ENCODE results near the gene CBS.
"Not testable (repeated sequence)": the region's sequence is repeated elsewhere in the genome, so short reads cannot be mapped to it uniquely, and the experiment has no call there.

CBS gene

GRCh38 chr21:43023175-43023574 is 52.5 kb downstream of the CBS start:
- Mint-ChIP-seq H3K27ac (no peak overlapping the region), H3K4me3 (no peak overlapping the region), H3K4me1 (ENCODE audit: low read depth) (no peaks in the 10 kb centered on the region), H3K27me3 (ENCODE audit: low read depth) (no peaks in the 10 kb centered on the region), H3K36me3 (ENCODE audit: low read depth) (peaks cover 22% of the 10 kb centered on the region), H3K9me3 (no peaks in the 10 kb centered on the region)

- Mint-ChIP-seq H3K9me3 (no peaks in the 10 kb centered on the region), H3K27me3 (ENCODE audit: low read depth) (no peaks in the 10 kb centered on the region)
Measured at GRCh38 chr21:43021756-43022600, 53.7 kb downstream of the CBS start.

GRCh38 chr21:43021191-43021590 is 54.4 kb downstream of the CBS start:
- H3K36me3 Mint-ChIP-seq (ENCODE audit: low read depth): peaks cover 24% of the 10 kb centered on the region

More at GRCh38 chr21:43021756-43022600, 53.7 kb downstream of the CBS start:
- Mint-ChIP-seq H3K27ac (no peak overlapping the region), H3K4me1 (ENCODE audit: low read depth) (no peaks in the 10 kb centered on the region), H3K36me3 (ENCODE audit: low read depth) (peaks cover 24% of the 10 kb centered on the region), H3K4me3 (no peak overlapping the region)

GRCh38 chr21:43020771-43021170 is 54.9 kb downstream of the CBS start:
- Mint-ChIP-seq H3K27ac (no peak overlapping the region), H3K4me3 (no peak overlapping the region), H3K9me3 (no peaks in the 10 kb centered on the region), H3K27me3 (ENCODE audit: low read depth) (no peaks in the 10 kb centered on the region), H3K36me3 (ENCODE audit: low read depth) (peaks cover 24% of the 10 kb centered on the region), H3K4me1 (ENCODE audit: low read depth) (peaks cover 1% of the 10 kb centered on the region)

More at GRCh38 chr21:43021191-43021590, 54.4 kb downstream of the CBS start:
- Mint-ChIP-seq H3K9me3 (no peaks in the 10 kb centered on the region), H3K4me3 (no peak overlapping the region), H3K4me1 (ENCODE audit: low read depth) (no peaks in the 10 kb centered on the region), H3K27ac (no peak overlapping the region), H3K27me3 (ENCODE audit: low read depth) (no peaks in the 10 kb centered on the region)

GRCh38 chr21:43020177-43020576 is 55.5 kb downstream of the CBS start:
- H3K4me1 Mint-ChIP-seq (ENCODE audit: low read depth): peaks cover 3% of the 10 kb centered on the region
- H3K27me3 Mint-ChIP-seq (ENCODE audit: low read depth): no peaks in the 10 kb centered on the region
- H3K9me3 Mint-ChIP-seq: no peaks in the 10 kb centered on the region
- H3K27ac Mint-ChIP-seq: no peak overlapping the region
- H3K36me3 Mint-ChIP-seq (ENCODE audit: low read depth): peaks cover 19% of the 10 kb centered on the region
- H3K4me3 Mint-ChIP-seq: no peak overlapping the region

GRCh38 chr21:43018519-43018918 is 57.1 kb downstream of the CBS start:
- peaks cover 3% of the 10 kb centered on the region for H3K4me1 Mint-ChIP-seq (ENCODE audit: low read depth)
- H3K4me3 Mint-ChIP-seq: no peak overlapping the region
- peaks cover 22% of the 10 kb centered on the region for H3K36me3 Mint-ChIP-seq (ENCODE audit: low read depth)
- H3K27ac Mint-ChIP-seq: no peak overlapping the region
- H3K9me3 Mint-ChIP-seq: no peaks in the 10 kb centered on the region
- H3K27me3 Mint-ChIP-seq (ENCODE audit: low read depth): no peaks in the 10 kb centered on the region

- Mint-ChIP-seq H3K27ac (no peak overlapping the region), H3K4me1 (ENCODE audit: low read depth) (peaks cover 4% of the 10 kb centered on the region), H3K9me3 (no peaks in the 10 kb centered on the region), H3K27me3 (ENCODE audit: low read depth) (no peaks in the 10 kb centered on the region), H3K36me3 (ENCODE audit: low read depth) (peaks cover 26% of the 10 kb centered on the region), H3K4me3 (no peak overlapping the region)
Measured at GRCh38 chr21:43016728-43017127, 58.9 kb downstream of the CBS start.

- Mint-ChIP-seq H3K4me3 (no peak overlapping the region), H3K27me3 (ENCODE audit: low read depth) (no peaks in the 10 kb centered on the region), H3K36me3 (ENCODE audit: low read depth) (peaks cover 24% of the 10 kb centered on the region), H3K9me3 (no peaks in the 10 kb centered on the region), H3K4me1 (ENCODE audit: low read depth) (peaks cover 5% of the 10 kb centered on the region), H3K27ac (no peak overlapping the region)
Measured at GRCh38 chr21:43015906-43016540, 59.6 kb downstream of the CBS start.

- Mint-ChIP-seq H3K27ac (no peak overlapping the region), H3K27me3 (ENCODE audit: low read depth) (no peaks in the 10 kb centered on the region), H3K4me3 (no peak overlapping the region), H3K9me3 (no peaks in the 10 kb centered on the region), H3K4me1 (ENCODE audit: low read depth) (peaks cover 5% of the 10 kb centered on the region), H3K36me3 (ENCODE audit: low read depth) (peaks cover 29% of the 10 kb centered on the region)
Measured at GRCh38 chr21:43012596-43012995, 63.0 kb downstream of the CBS start.

GRCh38 chr21:43006874-43007208 is 68.8 kb downstream of the CBS start:
- H3K4me1 Mint-ChIP-seq (ENCODE audit: low read depth): peaks cover 2% of the 10 kb centered on the region
- H3K36me3 Mint-ChIP-seq (ENCODE audit: low read depth): peaks cover 28% of the 10 kb centered on the region
- no peak overlapping the region for H3K27ac Mint-ChIP-seq
- no peaks in the 10 kb centered on the region for H3K27me3 Mint-ChIP-seq (ENCODE audit: low read depth)
- no peak overlapping the region for H3K4me3 Mint-ChIP-seq
- H3K9me3 Mint-ChIP-seq: no peaks in the 10 kb centered on the region

GRCh38 chr21:43006051-43006873 is 69.4 kb downstream of the CBS start:
- not testable (repeated sequence) for H3K9me3 Mint-ChIP-seq; H3K4me3 Mint-ChIP-seq; H3K4me1 Mint-ChIP-seq (ENCODE audit: low read depth); H3K27me3 Mint-ChIP-seq (ENCODE audit: low read depth); H3K27ac Mint-ChIP-seq
- H3K36me3 Mint-ChIP-seq (ENCODE audit: low read depth): peaks cover 26% of the 10 kb centered on the region

GRCh38 chr21:43005635-43006034 is 70.0 kb downstream of the CBS start:
- H3K36me3 Mint-ChIP-seq (ENCODE audit: low read depth): peaks cover 27% of the 10 kb centered on the region
- no peaks in the 10 kb centered on the region for H3K4me1 Mint-ChIP-seq (ENCODE audit: low read depth)
- no peaks in the 10 kb centered on the region for H3K9me3 Mint-ChIP-seq
- no peak overlapping the region for H3K27ac Mint-ChIP-seq
- no peak overlapping the region for H3K4me3 Mint-ChIP-seq
- H3K27me3 Mint-ChIP-seq (ENCODE audit: low read depth): no peaks in the 10 kb centered on the region

GRCh38 chr21:43004926-43005325 is 70.7 kb downstream of the CBS start:
- Mint-ChIP-seq H3K27ac (no peak overlapping the region), H3K27me3 (ENCODE audit: low read depth) (no peaks in the 10 kb centered on the region), H3K36me3 (ENCODE audit: low read depth) (peaks cover 29% of the 10 kb centered on the region), H3K4me1 (ENCODE audit: low read depth) (no peaks in the 10 kb centered on the region), H3K4me3 (no peak overlapping the region), H3K9me3 (peaks cover 4% of the 10 kb centered on the region)
